ENCODE measurements around the gene RGS7.

GRCh38 chr1:240987928-240988327 is 369.1 kb downstream of the RGS7 start:
- TF ChIP-seq CTCF (conservative IDR thresholded peaks at IDR 0.05; ENCODE audit: low read length) (no peak), EZH2phosphoT487 (IDR thresholded peaks at IDR 0.05; ENCODE audit: borderline replicate concordance, low read depth, low read length) (no peak)
